K562 (cell line): Measurements from ENCODE around the gene POLR3A. TPM values are rescaled to one million over a fixed set of nuclear protein-coding genes. Genes with fewer than 3 reads are reported as not detected.

Source experiments
- ARID1B ChIP-seq: fragments of 450-650 bp; IDR thresholded peaks from 2 replicates; pipeline ENCODE4 v1.6.1; 2016; ENCODE audit warnings: antibody characterized with exemption, mild to moderate bottlenecking, inconsistent platforms
- CHAMP1 ChIP-seq: fragments of 450-650 bp; IDR thresholded peaks from 2 replicates; pipeline ENCODE4 v1.6.1; 2016; ENCODE audit warnings: mild to moderate bottlenecking
- DPF2 ChIP-seq: fragments of 450-650 bp; IDR thresholded peaks from 2 replicates; pipeline ENCODE4 v1.6.1; 2016
- ELF4 ChIP-seq: fragments of 450-650 bp; formaldehyde crosslinking; IDR thresholded peaks from 2 replicates; pipeline ENCODE4 v1.4.0; 2022; ENCODE audit warnings: missing genetic modification characterization
- EP300 ChIP-seq: IDR thresholded peaks from 2 replicates; pipeline ENCODE4 v1.6.1; 2012; ENCODE audit warnings: low read length, improper control_type of control experiment
- HDAC8 ChIP-seq: fragments of 450-650 bp; IDR thresholded peaks from 2 replicates; pipeline ENCODE4 v1.6.1; 2016; ENCODE audit warnings: mild to moderate bottlenecking, missing genetic modification characterization, moderate library complexity, missing compliant biosample characterization
- MECOM ChIP-seq: fragments of 250-450 bp; sonication (Bioruptor Pico); IDR thresholded peaks from 2 replicates; pipeline ENCODE4 v1.8.0; 2022; ENCODE audit warnings: inconsistent platforms
- MEIS2 ChIP-seq: fragments of 450-650 bp; IDR thresholded peaks from 2 replicates; pipeline ENCODE4 v1.6.1; 2014; ENCODE audit warnings: mild to moderate bottlenecking; ENCODE audit not compliant: partially characterized antibody
- MTF1 ChIP-seq: fragments of 250-450 bp; sonication (Bioruptor Pico); IDR thresholded peaks from 2 replicates; pipeline ENCODE4 v1.9.0; 2021; ENCODE audit warnings: moderate library complexity, mild to moderate bottlenecking, inconsistent platforms, borderline replicate concordance
- MYC ChIP-seq, 2 experiments: fragments of 250-450 bp in 1 of 2; sonication (Bioruptor Pico) in 1 of 2; IDR thresholded peaks; 2 replicates each; pipeline versions ENCODE4 v1.5.1 to v1.6.1; 2012 to 2021; ENCODE audit warnings: low read depth in 2 of 2, borderline replicate concordance in 1 of 2, improper control_type of control experiment in 1 of 2, low read length in 1 of 2, mild to moderate bottlenecking in 1 of 2, moderate library complexity in 1 of 2
- RBM34 ChIP-seq: fragments of 200-400 bp; formaldehyde crosslinking; IDR thresholded peaks from 2 replicates; pipeline ENCODE4 v1.6.1; 2018; ENCODE audit warnings: low read length, borderline replicate concordance; ENCODE audit not compliant: insufficient read depth
- SMARCA4 ChIP-seq: fragments of 450-650 bp; IDR thresholded peaks from 2 replicates; pipeline ENCODE4 v1.6.1; 2016
- SREBF2 ChIP-seq: sonication (generic); formaldehyde crosslinking; IDR thresholded peaks from 2 replicates; pipeline ENCODE4 v1.4.0; 2020; ENCODE audit warnings: mild to moderate bottlenecking, missing genetic modification reagents
- ZBTB2 ChIP-seq: fragments of 450-650 bp; IDR thresholded peaks from 2 replicates; pipeline ENCODE4 v1.6.1; 2016; ENCODE audit warnings: antibody characterized with exemption
- ZEB2 ChIP-seq: fragments of 450-650 bp; IDR thresholded peaks from 2 replicates; pipeline ENCODE4 v1.6.1; 2016
- ZNF57 ChIP-seq: fragments of 450-650 bp; formaldehyde crosslinking; IDR thresholded peaks from 2 replicates; pipeline ENCODE4 v1.4.0; 2020; ENCODE audit warnings: mild to moderate bottlenecking, moderate library complexity
- ZNF592 ChIP-seq: fragments of 450-650 bp; IDR thresholded peaks from 2 replicates; pipeline ENCODE4 v1.6.1; 2017; ENCODE audit warnings: antibody characterized with exemption, mild to moderate bottlenecking
- ZNF740 ChIP-seq, 3 experiments: fragments of 200-800 bp in 1 of 3; sonication (Bioruptor generic) in 1 of 3; sonication (generic) in 1 of 3; formaldehyde crosslinking in 1 of 3; IDR thresholded peaks; 2 replicates each; pipeline versions ENCODE4 v1.6.1 to v1.8.0; 2016 to 2022; ENCODE audit warnings: mild to moderate bottlenecking in 2 of 3, missing compliant biosample characterization in 2 of 3, missing genetic modification characterization in 2 of 3, missing genetic modification reagents in 1 of 3
- polyA plus RNA-seq, 8 experiments: library from polyadenylated mRNA; depleted of rRNA in 4 of 8; stranded (reverse) in 5 of 8; unstranded in 3 of 8; fragments of >200 nt; fragmentation: Nextera tagmentation in 2 of 8; fragmentation: Illumina TruSeq in 1 of 8; extraction: Ambion mirVana in 2 of 8; extraction: Trizol in 1 of 8; gene quantifications; 2 replicates each; pipeline versions ENCODE4 v1.2.1 to v1.2.3, GENCODE V29; 2011 to 2014; ENCODE audit warnings: inconsistent platforms in 1 of 8, missing spikeins in 1 of 8
- total RNA-seq, 7 experiments: library from RNA; depleted of rRNA in 6 of 7; stranded (reverse); fragments of >200 nt in 6 of 7; fragmentation: Illumina TruSeq in 2 of 7; extraction: Trizol in 2 of 7; gene quantifications; 2 replicates each; pipeline versions ENCODE4 v1.2.1 to v1.2.3, GENCODE V29; 2011 to 2021; ENCODE audit warnings: low replicate concordance in 1 of 7

The POLR3A gene
- total and polyA plus RNA-seq, 9 of the 15 experiments (the other 6 are each of a cell fraction or from before 2014, with no cell fraction given): 14.9 to 37.0 (median 26.7) TPM

- no peak for TF ChIP-seq SREBF2 (CRISPR knock-in tag)
- peak; percentile 55; the same call in 1 of the 2 replicates for TF ChIP-seq MECOM (CRISPR knock-in tag)
- 0 out of 2 replicates have a peak, but pooled peaks have one; percentile 24 for TF ChIP-seq MYC (IDR thresholded peaks at IDR 0.05; ENCODE audit: low read depth, low read length)
- TF ChIP-seq MYC (CRISPR knock-in tag; IDR thresholded peaks at IDR 0.05; ENCODE audit: borderline replicate concordance, low read depth): no peak
- no peak for TF ChIP-seq ZNF740 (CRISPR knock-in tag; IDR thresholded peaks at IDR 0.05)
- no peak for TF ChIP-seq ZNF740 (tag; IDR thresholded peaks at IDR 0.05)
- TF ChIP-seq ZEB2: peak; percentile 98
- 0 out of 2 replicates have a peak, but pooled peaks have one; percentile 30 for TF ChIP-seq ZNF592
- no peak for TF ChIP-seq RBM34
- no peak for TF ChIP-seq ZNF57 (CRISPR knock-in tag)
- TF ChIP-seq HDAC8 (tag): no peak
- peak; percentile 36 for TF ChIP-seq MEIS2
- no peak for TF ChIP-seq ELF4 (CRISPR knock-in tag)
- TF ChIP-seq DPF2: peak; percentile 82
- TF ChIP-seq SMARCA4: peak; percentile 70
- TF ChIP-seq ARID1B: peak; percentile 74
- peak; percentile 35; the same call in 1 of the 2 replicates for TF ChIP-seq EP300
- no peak for TF ChIP-seq MTF1 (CRISPR knock-in tag)
- TF ChIP-seq ZBTB2: peak; percentile 34; the same call in 1 of the 2 replicates
- no peak for TF ChIP-seq CHAMP1
Measured at GRCh38 chr10:77969114-77969513, 60.2 kb downstream of the POLR3A start (continued).
